A549 (cell line): ENCODE data around the gene MYRFL. TPM values are rescaled to one million over a fixed set of nuclear protein-coding genes. Genes with fewer than 3 reads are reported as not detected.

Experiments used
- ATAC-seq, 2 experiments: fragments of 200-7000 bp in 1 of 2; fragments of >200 bp in 1 of 2; cut with Nextera tagmentation in 1 of 2; cut with Tn5 transposase in 1 of 2; 3 replicates each; pipeline versions ENCODE4 v1.8.0 to v1.9.1; 2018 to 2020; ENCODE audit warnings: mild to moderate bottlenecking in 1 of 2, moderate library complexity in 1 of 2
- CTCF ChIA-PET: fragments of 300-600 bp; sonication (Branson Sonifier 250); formaldehyde crosslinking; extraction: SDS; loops from one replicate; lab custom pipeline; 2021; ENCODE audit warnings: antibody characterized with exemption, inconsistent platforms; lab: Yijun Ruan, JAX
- POLR2A ChIA-PET: fragments of 350-600 bp; formaldehyde crosslinking; extraction: SDS; loops from one replicate; lab custom pipeline; 2021; ENCODE audit warnings: antibody characterized with exemption, inconsistent platforms; lab: Yijun Ruan, JAX
- DNase-seq, 2 experiments: peaks; one replicate each; pipeline versions ENCODE4 v3.0.0 to v3.0.0-alpha.2; 2011 to 2016; ENCODE audit warnings: low read depth in 1 of 2, low spot score in 1 of 2
- FAIRE-seq: peaks from 2 replicates; lab custom pipeline; 2011; peaks lifted over from hg19 to GRCh38; lab: Jason Lieb, UNC
- H3K27ac ChIP-seq, 2 experiments: fragments of >200 bp; sonication (Bioruptor Twin); formaldehyde crosslinking; 3 replicates each; pipeline ENCODE4 v1.5.1; 2016 to 2017
- H3K4me1 ChIP-seq: fragments of >200 bp; sonication (Bioruptor Twin); formaldehyde crosslinking; 3 replicates; pipeline ENCODE4 v1.6.1; 2016
- H3K4me2 ChIP-seq: fragments of >200 bp; sonication (Bioruptor Twin); formaldehyde crosslinking; 3 replicates; pipeline ENCODE4 v1.6.1; 2016
- H3K4me3 ChIP-seq: fragments of >200 bp; sonication (Bioruptor Twin); formaldehyde crosslinking; 3 replicates; pipeline ENCODE4 v1.5.1; 2016
- H3K9me3 ChIP-seq: fragments of >200 bp; sonication (Bioruptor Twin); formaldehyde crosslinking; 3 replicates; pipeline ENCODE4 v1.6.1; 2016
- BHLHE40 ChIP-seq: IDR thresholded peaks from 2 replicates; pipeline ENCODE4 v1.6.1; 2012; ENCODE audit warnings: low read depth, low read length, inconsistent platforms
- CBX8 ChIP-seq: fragments of 200-600 bp; sonication (generic); IDR thresholded peaks from 2 replicates; pipeline ENCODE4 v1.6.1; 2016
- CHD4 ChIP-seq: fragments of 200-600 bp; sonication (generic); IDR thresholded peaks from 2 replicates; pipeline ENCODE4 v1.6.1; 2016; ENCODE audit warnings: antibody characterized with exemption, mild to moderate bottlenecking, borderline replicate concordance
- EHF ChIP-seq: fragments of 250-450 bp; sonication (Bioruptor Pico); IDR thresholded peaks from 2 replicates; pipeline ENCODE4 v1.5.0; 2020; ENCODE audit warnings: mild to moderate bottlenecking
- EHMT2 ChIP-seq: fragments of 200-600 bp; sonication (generic); IDR thresholded peaks from 2 replicates; pipeline ENCODE4 v1.6.1; 2016; ENCODE audit warnings: antibody characterized with exemption, low read depth, mild to moderate bottlenecking, moderate library complexity
- FOSL2 ChIP-seq, 2 experiments: fragments of 450-650 bp in 1 of 2; fragments of >200 bp in 1 of 2; sonication (Bioruptor Twin) in 1 of 2; formaldehyde crosslinking; IDR thresholded peaks; 2 replicates each; pipeline versions ENCODE4 v1.5.0 to v1.6.1; 2016 to 2020; ENCODE audit warnings: mild to moderate bottlenecking in 1 of 2, moderate library complexity in 1 of 2
- GATA3 ChIP-seq: IDR thresholded peaks from 2 replicates; pipeline ENCODE4 v1.6.1; 2012; ENCODE audit warnings: borderline replicate concordance
- HDAC2 ChIP-seq: fragments of 200-600 bp; sonication (generic); IDR thresholded peaks from 2 replicates; pipeline ENCODE4 v1.6.1; 2016
- HEYL ChIP-seq: fragments of 250-450 bp; sonication (Bioruptor Pico); IDR thresholded peaks from 2 replicates; pipeline ENCODE4 v1.8.0; 2021; ENCODE audit warnings: mild to moderate bottlenecking, moderate library complexity
- HOXB13 ChIP-seq: fragments of 250-450 bp; sonication (Bioruptor Pico); IDR thresholded peaks from 2 replicates; pipeline ENCODE4 v1.5.0; 2020; ENCODE audit warnings: low read depth, mild to moderate bottlenecking, moderate library complexity
- MAZ ChIP-seq: fragments of 150-350 bp; IDR thresholded peaks from 2 replicates; pipeline ENCODE4 v1.6.1; 2014; ENCODE audit warnings: antibody characterized with exemption, low read depth, low read length, borderline replicate concordance
- POLR2AphosphoS2 ChIP-seq: conservative IDR thresholded peaks from 2 replicates; pipeline ENCODE4 v1.6.1; 2012; ENCODE audit warnings: low read length, improper control_type of control experiment, inconsistent platforms
- RAD21 ChIP-seq, 2 experiments: fragments of >200 bp in 1 of 2; sonication (Bioruptor Twin) in 1 of 2; formaldehyde crosslinking in 1 of 2; IDR thresholded peaks in 1 of 2; conservative IDR thresholded peaks in 1 of 2; 2 replicates in 1 of 2; 3 replicates in 1 of 2; pipeline ENCODE4 v1.6.1; 2012 to 2018; ENCODE audit warnings: inconsistent platforms in 1 of 2
- RARB ChIP-seq: fragments of 250-450 bp; sonication (Bioruptor Pico); IDR thresholded peaks from 2 replicates; pipeline ENCODE4 v1.8.0; 2021; ENCODE audit warnings: mild to moderate bottlenecking, moderate library complexity
- RFX5 ChIP-seq: fragments of 450-650 bp; IDR thresholded peaks from 2 replicates; pipeline ENCODE4 v1.7.1; 2014; ENCODE audit warnings: antibody characterized with exemption, mild to moderate bottlenecking, moderate library complexity
- ZC3H11A ChIP-seq: fragments of 450-650 bp; IDR thresholded peaks from 2 replicates; pipeline ENCODE4 v1.6.1; 2014; ENCODE audit warnings: antibody characterized with exemption, mild to moderate bottlenecking
- ZNF302 ChIP-seq: fragments of 250-450 bp; sonication (Bioruptor Pico); IDR thresholded peaks from 2 replicates; pipeline ENCODE4 v1.9.0; 2021; ENCODE audit warnings: inconsistent platforms, mild to moderate bottlenecking, moderate library complexity
- WGBS: methylation state at CpG from one replicate; pipeline ENCODE4 v1.1.6; 2017; ENCODE audit errors: missing lambda C conversion rate; 5-methylcytosine and 5-hydroxymethylcytosine counted together
- polyA plus RNA-seq, 4 experiments: library from polyadenylated mRNA; depleted of rRNA in 3 of 4; stranded (reverse); fragments of >200 nt; fragmentation: RNase III in 1 of 4; extraction: RNeasy Plus Mini Kit Qiagen cat#74134 plus additional on column Dnase treatment in 1 of 4; gene quantifications; 2 replicates in 3 of 4; 3 replicates in 1 of 4; pipeline ENCODE4 v1.2.3, GENCODE V29; 2011 to 2017
- TF ChIP-seq, protein P1 (sequence below): fragments of >200 bp; sonication (Bioruptor Twin); formaldehyde crosslinking; IDR thresholded peaks from 2 replicates; pipeline ENCODE4 v1.6.1; 2016
- TF ChIP-seq, protein P2 (sequence below): fragments of 450-650 bp; IDR thresholded peaks from 2 replicates; pipeline ENCODE4 v1.6.1; 2014; ENCODE audit warnings: antibody characterized with exemption
- TF ChIP-seq, protein P3 (sequence below): fragments of >200 bp; sonication (Bioruptor Twin); formaldehyde crosslinking; IDR thresholded peaks from 3 replicates; pipeline ENCODE4 v1.5.1; 2016
- TF ChIP-seq, protein P4 (sequence below): IDR thresholded peaks from 2 replicates; pipeline ENCODE4 v1.6.1; 2012

Gene MYRFL
- polyA plus RNA-seq, 2 of the 4 experiments (the other 2 are of a cell fraction): 0.04 TPM; not detected in 1

DNA sequence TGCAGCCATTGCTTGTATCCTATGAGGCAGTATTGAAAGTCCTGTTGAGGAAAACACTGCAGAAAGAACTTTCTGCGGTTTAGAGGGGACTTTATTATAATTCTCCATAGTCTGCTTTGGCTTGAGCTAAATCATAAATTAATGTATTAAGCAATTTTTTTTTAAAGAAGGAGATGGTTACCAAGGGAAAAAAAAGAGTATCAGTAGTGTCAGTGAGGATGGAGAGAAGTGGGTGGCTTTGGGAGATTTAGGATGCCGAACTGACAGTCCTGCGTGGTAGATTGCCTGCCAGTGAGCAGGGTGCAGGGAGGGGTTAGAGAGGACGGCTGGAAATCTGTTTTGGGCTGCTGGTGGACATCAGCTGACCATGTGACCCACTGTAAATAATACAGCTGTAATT is 96.8 kb downstream of the MYRFL start:
- CTCF ChIA-PET: no interaction called here
- no peak for FAIRE-seq
- Histone ChIP-seq H3K9me3 (no peaks in the 10 kb centered on the region), H3K27ac (no peak overlapping the region), H3K4me3 (no peak overlapping the region), H3K4me2 (no peak overlapping the region), H3K4me1 (no peaks in the 10 kb centered on the region)
- WGBS: 47% methylated on average over 4 of the region's 4 CpGs
- ATAC-seq: no peak
- TF ChIP-seq CHD4 (no peak), ZC3H11A (no peak), EHF (CRISPR knock-in tag) (no peak), FOSL2 (IDR thresholded peaks at IDR 0.05) (no peak), FOSL2 (CRISPR knock-in tag; IDR thresholded peaks at IDR 0.05) (no peak), HDAC2 (no peak), HEYL (CRISPR knock-in tag) (no peak), CBX8 (no peak), EHMT2 (no peak), RFX5 (no peak), MAZ (no peak), HOXB13 (CRISPR knock-in tag) (no peak), POLR2AphosphoS2 (no peak), BHLHE40 (no peak)
- TF ChIP-seq, protein P1, sequence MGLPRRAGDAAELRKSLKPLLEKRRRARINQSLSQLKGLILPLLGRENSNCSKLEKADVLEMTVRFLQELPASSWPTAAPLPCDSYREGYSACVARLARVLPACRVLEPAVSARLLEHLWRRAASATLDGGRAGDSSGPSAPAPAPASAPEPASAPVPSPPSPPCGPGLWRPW: no peak
- TF ChIP-seq, protein P2, sequence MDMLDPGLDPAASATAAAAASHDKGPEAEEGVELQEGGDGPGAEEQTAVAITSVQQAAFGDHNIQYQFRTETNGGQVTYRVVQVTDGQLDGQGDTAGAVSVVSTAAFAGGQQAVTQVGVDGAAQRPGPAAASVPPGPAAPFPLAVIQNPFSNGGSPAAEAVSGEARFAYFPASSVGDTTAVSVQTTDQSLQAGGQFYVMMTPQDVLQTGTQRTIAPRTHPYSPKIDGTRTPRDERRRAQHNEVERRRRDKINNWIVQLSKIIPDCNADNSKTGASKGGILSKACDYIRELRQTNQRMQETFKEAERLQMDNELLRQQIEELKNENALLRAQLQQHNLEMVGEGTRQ: no peak
- no peak for DNase-seq
- POLR2A ChIA-PET: no interaction called here

DNA sequence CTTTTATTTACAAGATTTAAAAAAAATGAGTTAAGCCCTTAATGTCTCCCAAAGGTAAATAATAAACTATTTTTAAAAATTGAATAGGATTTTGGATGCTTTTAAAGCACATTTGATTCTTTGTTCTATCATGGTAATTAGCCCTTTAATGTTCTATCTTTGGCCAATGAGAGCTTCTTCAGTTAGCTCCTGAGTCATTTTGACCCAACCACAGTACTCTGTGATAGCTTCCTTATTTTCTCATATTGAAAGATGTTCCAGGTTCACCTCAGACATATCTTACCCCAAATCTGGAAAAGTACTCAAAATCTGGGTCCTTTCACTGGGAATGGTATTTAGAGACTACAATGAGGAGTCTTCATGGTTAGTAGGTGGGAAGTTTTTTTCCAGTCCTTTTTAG is 98.0 kb downstream of the MYRFL start:
- ATAC-seq: no peak
- ChIA-PET CTCF (interaction anchor here (1.4 kb wide), 1 partner anchor 22 kb away, joined by 3 read pairs; no protein-coding TSS in a partner anchor), POLR2A (no interaction called here)
- DNase-seq: no peak
- FAIRE-seq: no peak
- H3K4me1 ChIP-seq: no peaks in the 10 kb centered on the region
- TF ChIP-seq, protein P3, sequence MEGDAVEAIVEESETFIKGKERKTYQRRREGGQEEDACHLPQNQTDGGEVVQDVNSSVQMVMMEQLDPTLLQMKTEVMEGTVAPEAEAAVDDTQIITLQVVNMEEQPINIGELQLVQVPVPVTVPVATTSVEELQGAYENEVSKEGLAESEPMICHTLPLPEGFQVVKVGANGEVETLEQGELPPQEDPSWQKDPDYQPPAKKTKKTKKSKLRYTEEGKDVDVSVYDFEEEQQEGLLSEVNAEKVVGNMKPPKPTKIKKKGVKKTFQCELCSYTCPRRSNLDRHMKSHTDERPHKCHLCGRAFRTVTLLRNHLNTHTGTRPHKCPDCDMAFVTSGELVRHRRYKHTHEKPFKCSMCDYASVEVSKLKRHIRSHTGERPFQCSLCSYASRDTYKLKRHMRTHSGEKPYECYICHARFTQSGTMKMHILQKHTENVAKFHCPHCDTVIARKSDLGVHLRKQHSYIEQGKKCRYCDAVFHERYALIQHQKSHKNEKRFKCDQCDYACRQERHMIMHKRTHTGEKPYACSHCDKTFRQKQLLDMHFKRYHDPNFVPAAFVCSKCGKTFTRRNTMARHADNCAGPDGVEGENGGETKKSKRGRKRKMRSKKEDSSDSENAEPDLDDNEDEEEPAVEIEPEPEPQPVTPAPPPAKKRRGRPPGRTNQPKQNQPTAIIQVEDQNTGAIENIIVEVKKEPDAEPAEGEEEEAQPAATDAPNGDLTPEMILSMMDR: no peak
- TF ChIP-seq GATA3: no peak
- no peak for TF ChIP-seq RAD21 (conservative IDR thresholded peaks at IDR 0.05 in 1 of 2, IDR thresholded peaks at IDR 0.05 in 1 of 2)
- TF ChIP-seq, protein P4, sequence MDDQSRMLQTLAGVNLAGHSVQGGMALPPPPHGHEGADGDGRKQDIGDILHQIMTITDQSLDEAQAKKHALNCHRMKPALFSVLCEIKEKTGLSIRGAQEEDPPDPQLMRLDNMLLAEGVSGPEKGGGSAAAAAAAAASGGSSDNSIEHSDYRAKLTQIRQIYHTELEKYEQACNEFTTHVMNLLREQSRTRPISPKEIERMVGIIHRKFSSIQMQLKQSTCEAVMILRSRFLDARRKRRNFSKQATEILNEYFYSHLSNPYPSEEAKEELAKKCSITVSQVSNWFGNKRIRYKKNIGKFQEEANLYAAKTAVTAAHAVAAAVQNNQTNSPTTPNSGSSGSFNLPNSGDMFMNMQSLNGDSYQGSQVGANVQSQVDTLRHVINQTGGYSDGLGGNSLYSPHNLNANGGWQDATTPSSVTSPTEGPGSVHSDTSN: no peak
- TF ChIP-seq, protein P2: no peak
- no peak for TF ChIP-seq ZNF302 (CRISPR knock-in tag)
- no peak for TF ChIP-seq RARB
- no peak overlapping the region for H3K4me3 ChIP-seq
- no peaks in the 10 kb centered on the region for H3K9me3 ChIP-seq
- no peak overlapping the region for H3K4me2 ChIP-seq
- H3K27ac ChIP-seq: no peak overlapping the region
